CD4-positive, alpha-beta T cell treated with Interferon alpha-2 for 1 hour (primary cell): Measurements from ENCODE around the gene KMT2D.

ENCODE experiments used
- DNase-seq, 2 donors: peaks; one replicate each; pipeline ENCODE4 v3.0.0-alpha.2; 2020 to 2022

Gene KMT2D

DNA sequence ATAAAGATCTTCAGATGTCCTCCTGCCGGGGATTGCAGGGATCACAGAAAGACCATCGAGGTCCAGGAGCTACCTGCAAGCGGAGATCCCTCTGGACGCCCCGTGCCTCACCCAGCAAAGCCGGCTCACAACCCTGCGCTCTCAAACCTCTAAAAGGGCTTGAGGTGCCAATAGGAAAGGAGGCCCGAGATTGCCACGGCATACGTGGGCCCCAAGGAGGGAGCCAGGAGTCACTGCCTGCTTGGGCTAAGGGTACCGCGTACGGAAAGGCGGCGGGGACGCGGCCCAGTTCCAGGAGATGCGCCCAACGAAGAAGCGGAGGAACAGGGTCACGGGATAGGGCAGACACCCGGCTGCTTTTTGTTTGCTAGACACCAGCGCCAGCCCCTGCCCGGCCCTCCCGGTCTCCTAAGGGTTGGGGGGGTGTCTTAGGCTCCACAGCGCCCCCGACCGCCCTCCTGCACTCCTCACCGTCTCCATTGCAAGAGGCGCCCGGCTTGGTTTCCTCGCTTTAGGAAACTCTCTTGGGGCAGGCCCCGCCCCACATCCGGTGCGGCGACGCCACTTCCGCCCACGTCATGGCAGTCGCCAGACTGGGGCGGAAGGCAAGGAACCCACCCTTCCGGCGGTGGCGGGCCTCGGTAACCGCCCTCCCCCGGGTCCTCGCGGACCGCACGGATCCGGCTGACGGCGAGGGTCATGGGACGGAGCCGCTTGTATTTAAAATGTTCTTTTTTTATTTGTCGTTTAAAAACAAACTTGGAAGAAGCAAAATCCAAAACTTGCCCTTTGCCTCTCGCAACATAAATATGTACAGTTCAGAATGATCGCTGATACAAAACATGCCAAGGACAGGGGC lies 42.1 kb downstream of the KMT2D start, which contains the start of gene PRKAG1:
TSS of gene PRKAG1 (minus strand) at position 516 of the 859 bp plus-strand sequence. CDS start at position 480, 36 bp downstream.
- DNase-seq: peak; percentile 97 to 98

DNA sequence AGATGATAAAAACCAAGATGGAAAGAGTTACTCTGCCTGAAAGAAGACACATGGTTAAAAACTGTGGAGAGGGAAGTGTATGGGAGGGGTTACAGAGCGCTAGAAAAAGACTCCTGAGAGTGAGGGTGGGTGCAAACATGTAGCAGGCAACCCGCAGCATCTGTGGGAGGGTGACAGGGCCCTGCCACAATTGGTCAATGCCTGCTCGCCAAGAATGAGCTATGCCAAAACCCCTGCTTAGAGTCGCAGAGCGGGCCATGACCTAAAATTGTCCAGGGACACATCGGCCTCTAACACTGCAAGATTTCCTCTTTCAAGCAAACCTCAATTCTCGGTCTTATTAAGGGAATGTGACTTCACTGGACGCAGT lies 42.7 kb downstream of the KMT2D start:
- peak in 1 of 2 donors; percentile 44 for DNase-seq

GRCh38 chr12:49015196-49015595 lies 45.4 kb downstream of the KMT2D start:
- DNase-seq: no peak

GRCh38 chr12:49014547-49014946 lies 46.0 kb downstream of the KMT2D start:
- no peak for DNase-seq

GRCh38 chr12:49013428-49013827 lies 47.2 kb downstream of the KMT2D start:
- no peak for DNase-seq

DNA sequence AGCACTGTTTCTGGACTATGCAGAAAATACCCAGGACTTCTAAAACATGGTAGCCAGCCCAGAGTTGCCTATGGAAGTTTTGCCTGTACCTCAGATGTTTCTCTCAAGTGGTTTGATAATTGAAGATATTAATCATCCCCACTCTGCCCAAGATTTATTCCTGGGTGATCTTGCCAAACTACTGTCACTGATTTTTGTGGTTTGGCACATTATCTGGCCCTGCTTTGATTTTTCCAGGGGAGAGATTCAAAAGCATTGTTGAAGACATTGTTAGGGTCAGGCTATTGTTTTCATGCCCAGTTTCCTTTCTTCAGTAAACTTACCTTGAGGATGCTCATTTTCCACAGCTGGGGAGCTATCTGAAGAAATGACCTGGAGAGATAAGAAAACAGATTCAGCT lies 47.9 kb downstream of the KMT2D start:
- no peak for DNase-seq
